HG02885 (cell line): ENCODE measurements around the gene PAM.
"Not testable (repeated sequence)": the region's sequence is repeated elsewhere in the genome, so short reads cannot be mapped to it uniquely, and the experiment has no call there.

Experiments
- ATAC-seq: cut with Tn5 transposase; IDR thresholded peaks from one replicate; pipeline ENCODE4 v1.9.1; 2021; ENCODE audit warnings: mild to moderate bottlenecking; ENCODE audit not compliant: unreplicated experiment, poor library complexity

Gene PAM

GRCh38 chr5:102971676-102972293 lies 216.7 kb downstream of the PAM start:
- ATAC-seq = peak; percentile 77

GRCh38 chr5:102974177-102974576 lies 219.1 kb downstream of the PAM start:
- no peak for ATAC-seq

DNA sequence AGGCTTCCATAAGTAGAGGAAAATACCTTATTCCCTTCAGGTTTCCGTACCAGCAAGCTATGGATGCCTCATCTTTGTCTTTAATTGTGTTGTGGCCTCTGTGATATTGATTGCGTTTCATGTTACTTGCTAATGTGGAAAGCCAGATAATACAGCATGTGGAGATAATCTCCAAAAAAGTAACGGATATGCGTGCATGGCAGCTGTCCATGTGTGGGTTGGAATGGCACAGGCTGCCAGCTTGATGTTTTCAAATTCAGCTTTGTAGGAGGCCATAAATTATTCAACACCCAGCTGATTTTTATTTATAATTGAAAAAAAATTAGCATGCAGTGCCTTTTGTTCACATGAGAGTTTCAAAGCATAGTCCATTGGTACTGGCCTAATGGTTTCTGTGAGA lies 219.9 kb downstream of the PAM start:
- ATAC-seq = no peak

GRCh38 chr5:102975457-102976182 lies 220.5 kb downstream of the PAM start:
- ATAC-seq = no peak

DNA sequence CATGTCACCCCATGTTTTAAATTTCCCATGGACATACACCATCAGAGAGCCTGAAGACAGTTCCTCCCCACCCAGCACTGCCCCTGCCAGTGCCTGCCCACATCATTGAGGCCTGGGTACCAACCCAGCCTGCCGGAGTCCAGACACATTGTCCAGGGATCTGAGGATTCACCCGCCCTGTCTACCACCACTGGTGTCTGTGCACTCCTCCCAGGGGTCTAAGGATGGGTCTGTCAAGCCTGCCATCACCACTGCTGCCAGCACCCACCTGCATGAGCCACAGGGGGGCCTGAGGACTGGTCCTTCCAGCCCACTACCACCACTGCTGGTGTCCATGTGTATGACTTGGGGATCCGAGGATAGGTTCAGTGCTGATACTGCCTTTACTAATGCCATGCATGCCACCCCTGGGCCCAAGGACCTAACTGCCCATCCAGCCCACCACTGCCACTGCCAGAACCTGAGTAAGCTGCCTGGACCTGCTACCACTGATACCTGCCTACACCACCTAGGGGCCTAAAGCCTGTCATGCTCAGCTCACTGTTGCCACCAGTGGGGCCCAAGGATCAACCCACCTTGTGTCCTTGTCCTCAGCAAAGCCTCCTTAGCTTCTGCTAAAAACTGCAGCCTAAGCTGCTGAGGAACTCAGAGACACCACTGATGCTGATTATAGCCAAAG lies 227.0 kb downstream of the PAM start:
- no peak for ATAC-seq

GRCh38 chr5:102986074-102986473 lies 231.0 kb downstream of the PAM start:
- ATAC-seq = no peak

DNA sequence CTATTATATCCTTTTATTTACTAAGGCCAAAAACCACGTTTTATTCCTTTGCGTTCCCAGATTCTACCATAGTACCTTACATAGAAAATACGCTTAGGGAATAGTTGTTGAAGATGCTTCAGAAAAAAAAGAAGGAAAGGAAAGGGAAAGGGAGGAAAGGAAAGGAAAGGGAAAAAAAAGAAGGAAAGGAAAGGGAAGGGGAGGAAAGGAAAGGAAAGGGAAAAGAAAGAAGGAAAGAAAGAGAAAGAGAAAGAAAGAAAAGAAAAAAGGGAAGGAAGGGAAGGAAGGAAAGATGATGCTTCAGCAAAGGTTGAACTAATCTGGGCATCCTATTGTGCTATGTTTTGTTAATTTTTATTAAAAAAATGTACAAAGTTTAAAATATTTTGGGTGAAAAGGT lies 233.4 kb downstream of the PAM start:
- no peak for ATAC-seq

GRCh38 chr5:102991802-102992201 lies 236.7 kb downstream of the PAM start:
- ATAC-seq = no peak

DNA sequence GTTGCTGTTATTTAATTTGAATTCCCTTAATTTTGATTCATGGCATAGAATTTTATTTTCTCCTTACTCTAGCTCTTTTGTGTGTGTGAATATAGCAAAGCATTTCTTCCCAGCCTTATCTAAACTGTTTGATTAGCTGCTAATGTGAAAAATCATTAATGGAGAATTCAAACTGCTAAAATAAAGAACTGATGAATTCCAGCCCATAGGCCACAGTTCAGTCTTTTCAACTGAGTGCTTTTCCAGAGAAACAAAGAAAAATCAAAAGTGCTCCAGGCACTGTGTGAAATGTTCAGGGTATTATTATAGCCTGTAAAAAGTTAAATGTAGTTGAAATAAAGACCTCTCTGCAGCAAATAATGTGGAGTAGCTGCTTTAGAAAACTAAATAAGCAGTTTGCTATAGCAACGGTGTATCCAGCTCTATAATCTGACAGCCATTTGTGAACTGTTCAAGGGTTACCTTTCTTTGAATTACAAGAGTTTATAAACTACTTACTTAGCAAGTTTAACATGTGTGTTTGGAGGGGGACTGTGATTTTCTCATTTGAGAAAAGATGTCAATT lies 241.0 kb downstream of the PAM start:
- no peak for ATAC-seq

DNA sequence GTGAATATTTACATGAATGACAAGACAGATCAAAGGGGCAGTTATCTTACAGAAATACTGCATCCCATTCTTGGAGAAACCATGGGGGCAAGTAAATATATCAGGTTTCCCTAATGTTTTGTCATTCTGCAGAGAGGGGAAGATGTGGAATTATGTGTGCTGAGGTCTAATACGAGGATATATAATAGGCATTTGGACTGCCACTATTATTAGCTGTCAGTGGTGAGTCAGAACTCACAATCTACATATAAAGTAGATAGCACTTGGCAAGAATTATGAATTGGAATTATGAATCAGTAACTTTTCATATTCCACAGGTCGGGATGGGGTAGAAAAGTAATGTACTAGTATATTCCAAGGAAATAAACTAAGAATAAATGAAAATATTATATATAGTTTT lies 243.1 kb downstream of the PAM start:
- ATAC-seq = no peak

DNA sequence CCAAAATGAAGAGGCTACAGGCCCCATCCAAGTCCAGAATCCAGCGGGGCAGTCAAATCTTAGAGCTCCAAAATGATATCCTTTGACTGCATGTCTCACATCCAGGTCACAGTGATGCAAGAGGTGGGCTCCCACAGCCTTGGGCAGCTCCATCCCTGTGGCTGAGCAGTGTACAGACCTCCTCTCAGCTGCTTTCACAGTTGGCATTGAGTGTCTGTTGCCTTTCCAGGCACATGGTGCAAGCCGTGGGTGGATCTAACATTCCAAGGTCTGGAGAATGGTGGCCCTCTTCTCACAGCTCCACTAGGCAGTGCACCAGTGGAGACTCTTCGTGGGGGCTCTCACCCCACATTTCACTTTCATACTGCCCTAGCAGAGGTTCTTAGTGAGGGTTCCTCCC lies 244.1 kb downstream of the PAM start:
- no peak for ATAC-seq

GRCh38 chr5:102999621-103000020 lies 244.5 kb downstream of the PAM start:
- not testable (repeated sequence) for ATAC-seq

DNA sequence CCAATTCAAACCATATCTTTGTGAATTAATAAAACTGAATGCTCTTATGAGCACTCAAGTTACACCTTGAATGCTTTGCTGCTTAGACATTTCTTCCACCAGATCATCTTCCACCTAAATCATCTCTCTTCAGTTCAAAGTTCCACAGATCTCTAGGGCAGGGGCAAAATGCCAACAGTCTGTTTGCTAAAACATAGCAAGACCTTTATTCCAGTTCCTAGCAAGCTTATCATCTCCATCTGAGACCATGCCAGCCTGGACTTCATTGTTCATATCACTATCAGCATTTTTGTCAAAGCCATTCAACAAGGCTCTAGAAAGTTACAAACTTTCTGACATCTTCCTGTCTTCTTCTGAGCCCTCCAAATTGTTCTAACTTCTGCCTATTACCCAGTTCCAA lies 245.0 kb downstream of the PAM start:
- no peak for ATAC-seq

- no peak for ATAC-seq
Measured at GRCh38 chr5:103003872-103004271, 248.8 kb downstream of the PAM start.

DNA sequence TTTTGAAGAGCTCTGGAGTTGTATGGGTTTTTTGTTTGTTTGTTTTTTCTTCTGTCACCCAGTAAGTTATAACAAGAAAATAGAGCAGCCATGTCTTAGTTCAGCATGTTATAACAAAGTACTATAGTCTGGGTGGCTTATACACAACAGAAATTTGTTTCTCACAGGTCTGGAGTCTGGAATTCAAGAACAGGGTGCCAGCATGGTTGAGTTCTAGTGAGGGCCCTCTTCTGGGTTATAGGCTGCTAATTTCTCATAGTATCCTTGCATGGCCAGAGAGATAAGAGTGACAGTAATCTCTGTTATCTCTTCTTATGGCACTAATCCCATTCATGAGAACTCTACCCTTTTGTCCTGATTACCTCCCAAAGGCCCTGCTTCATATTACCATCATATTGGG lies 250.2 kb downstream of the PAM start:
- no peak for ATAC-seq

DNA sequence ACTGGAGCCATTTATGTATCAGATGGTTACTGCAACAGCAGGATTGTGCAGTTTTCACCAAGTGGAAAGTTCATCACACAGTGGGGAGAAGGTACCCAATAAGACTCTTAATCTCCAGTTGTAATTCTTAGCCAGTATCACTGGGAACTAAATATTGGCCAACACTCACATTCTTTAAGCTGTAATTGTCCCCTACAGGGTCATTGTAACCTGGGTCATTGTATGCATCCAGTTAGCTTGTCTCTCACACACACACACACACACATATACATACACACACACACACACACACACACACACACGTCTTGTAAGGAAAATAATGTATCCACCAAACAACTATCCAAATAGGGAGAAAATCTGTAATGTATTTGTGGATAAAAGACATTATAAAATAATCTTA lies 251.8 kb downstream of the PAM start:
- no peak for ATAC-seq

- peak; percentile 80 for ATAC-seq
Measured at GRCh38 chr5:103010168-103010567, 255.1 kb downstream of the PAM start.

DNA sequence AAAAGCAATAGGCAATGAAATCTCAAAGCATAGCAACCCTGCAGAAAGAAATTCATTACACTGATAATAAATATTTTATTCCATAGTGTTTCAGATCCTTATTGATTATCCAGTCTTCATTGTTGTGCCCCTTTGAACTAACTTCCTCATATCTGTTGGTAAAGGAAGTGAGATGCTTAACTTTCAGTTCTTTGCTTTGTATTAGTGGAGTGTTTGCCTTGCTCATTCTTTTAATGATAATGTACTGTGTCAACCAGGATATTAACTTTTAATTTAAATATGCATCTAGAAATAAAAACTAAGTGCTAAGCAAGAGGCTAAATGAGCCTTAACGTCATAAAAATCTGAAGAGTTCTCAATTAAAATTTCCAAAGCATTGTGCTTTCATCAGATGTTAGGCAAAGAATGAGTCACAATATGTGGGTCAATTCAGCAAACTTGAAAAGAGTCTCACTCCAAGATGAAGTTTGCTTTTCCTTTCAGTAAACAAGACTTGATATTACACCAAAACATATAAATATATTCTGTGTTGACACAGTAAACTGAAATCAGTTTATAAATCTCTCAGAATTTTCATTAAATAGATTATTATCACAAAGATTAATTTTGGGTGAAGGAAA lies 258.9 kb downstream of the PAM start:
- no peak for ATAC-seq

GRCh38 chr5:103014983-103015382 lies 259.9 kb downstream of the PAM start:
- ATAC-seq = no peak

GRCh38 chr5:103016167-103016566 lies 261.1 kb downstream of the PAM start:
- no peak for ATAC-seq

GRCh38 chr5:103019804-103020203 lies 264.7 kb downstream of the PAM start:
- ATAC-seq = no peak
